Measurements from ENCODE around the gene CRLF3. TPM values are rescaled to one million over a fixed set of nuclear protein-coding genes. Genes with fewer than 3 reads are reported as not detected.

Gene CRLF3
- total and polyA plus RNA-seq, 10 of the 15 experiments (the other 5 are each of a cell fraction or from before 2014, with no cell fraction given), result 10.0 to 39.2 (median 26.7) TPM

DNA sequence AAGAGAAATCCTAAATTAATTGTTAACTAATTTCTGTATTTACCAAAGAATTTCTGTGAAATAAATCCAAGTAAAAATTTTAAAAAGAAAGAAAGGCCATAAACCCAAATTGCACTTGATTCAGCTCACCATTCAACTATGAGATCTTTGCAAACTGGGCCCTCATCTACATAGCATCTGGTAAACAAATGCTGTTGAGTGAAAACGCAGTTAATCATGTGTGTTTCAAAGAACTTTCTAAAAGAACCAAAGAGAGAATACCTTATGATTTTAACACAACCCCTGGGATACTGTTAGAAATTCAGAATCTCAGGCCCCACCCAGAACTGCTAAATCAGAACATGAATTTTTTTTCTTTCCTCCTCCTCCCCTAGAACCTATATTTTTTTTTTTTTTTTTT is 16.6 kb downstream of the CRLF3 start:
- Histone ChIP-seq H3K27ac (ENCODE audit: control insufficient read depth, insufficient read depth) (peak overlapping the region; percentile 78), H3K4me3 (no peak overlapping the region)
- TF ChIP-seq KLF5 (IDR thresholded peaks at IDR 0.05; ENCODE audit: partially characterized antibody) (no peak), POLR2AphosphoS5 (IDR thresholded peaks at IDR 0.05; ENCODE audit: low read length) (no peak), POLR2A (IDR thresholded peaks at IDR 0.05; ENCODE audit: low read depth, low read length) (no peak), NBN (IDR thresholded peaks at IDR 0.05) (no peak), SMAD1 (IDR thresholded peaks at IDR 0.05; ENCODE audit: low read depth, partially characterized antibody) (no peak), MYB (IDR thresholded peaks at IDR 0.05; ENCODE audit: borderline replicate concordance, low read depth, low read length) (no peak), TCF12 (IDR thresholded peaks at IDR 0.05; ENCODE audit: low read depth, low read length) (no peak), IRF4 (IDR thresholded peaks at IDR 0.05; ENCODE audit: low read depth, low read length) (no peak), RAD21 (IDR thresholded peaks at IDR 0.05; ENCODE audit: insufficient read depth, low read depth, low read length) (no peak), NFYA (IDR thresholded peaks at IDR 0.05; ENCODE audit: borderline replicate concordance, low read depth, low read length) (no peak), SMARCA5 (IDR thresholded peaks at IDR 0.05) (no peak), CHD1 (IDR thresholded peaks at IDR 0.05; ENCODE audit: low read depth, low read length) (no peak), SREBF2 (IDR thresholded peaks at IDR 0.05; ENCODE audit: low read length) (no peak), RUNX3 (IDR thresholded peaks at IDR 0.05; ENCODE audit: low read length) (no peak)
- TF ChIP-seq, protein P1, sequence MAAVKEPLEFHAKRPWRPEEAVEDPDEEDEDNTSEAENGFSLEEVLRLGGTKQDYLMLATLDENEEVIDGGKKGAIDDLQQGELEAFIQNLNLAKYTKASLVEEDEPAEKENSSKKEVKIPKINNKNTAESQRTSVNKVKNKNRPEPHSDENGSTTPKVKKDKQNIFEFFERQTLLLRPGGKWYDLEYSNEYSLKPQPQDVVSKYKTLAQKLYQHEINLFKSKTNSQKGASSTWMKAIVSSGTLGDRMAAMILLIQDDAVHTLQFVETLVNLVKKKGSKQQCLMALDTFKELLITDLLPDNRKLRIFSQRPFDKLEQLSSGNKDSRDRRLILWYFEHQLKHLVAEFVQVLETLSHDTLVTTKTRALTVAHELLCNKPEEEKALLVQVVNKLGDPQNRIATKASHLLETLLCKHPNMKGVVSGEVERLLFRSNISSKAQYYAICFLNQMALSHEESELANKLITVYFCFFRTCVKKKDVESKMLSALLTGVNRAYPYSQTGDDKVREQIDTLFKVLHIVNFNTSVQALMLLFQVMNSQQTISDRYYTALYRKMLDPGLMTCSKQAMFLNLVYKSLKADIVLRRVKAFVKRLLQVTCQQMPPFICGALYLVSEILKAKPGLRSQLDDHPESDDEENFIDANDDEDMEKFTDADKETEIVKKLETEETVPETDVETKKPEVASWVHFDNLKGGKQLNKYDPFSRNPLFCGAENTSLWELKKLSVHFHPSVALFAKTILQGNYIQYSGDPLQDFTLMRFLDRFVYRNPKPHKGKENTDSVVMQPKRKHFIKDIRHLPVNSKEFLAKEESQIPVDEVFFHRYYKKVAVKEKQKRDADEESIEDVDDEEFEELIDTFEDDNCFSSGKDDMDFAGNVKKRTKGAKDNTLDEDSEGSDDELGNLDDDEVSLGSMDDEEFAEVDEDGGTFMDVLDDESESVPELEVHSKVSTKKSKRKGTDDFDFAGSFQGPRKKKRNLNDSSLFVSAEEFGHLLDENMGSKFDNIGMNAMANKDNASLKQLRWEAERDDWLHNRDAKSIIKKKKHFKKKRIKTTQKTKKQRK (IDR thresholded peaks at IDR 0.05; ENCODE audit: low read depth, low read length), result no peak
- TF ChIP-seq, protein P2, sequence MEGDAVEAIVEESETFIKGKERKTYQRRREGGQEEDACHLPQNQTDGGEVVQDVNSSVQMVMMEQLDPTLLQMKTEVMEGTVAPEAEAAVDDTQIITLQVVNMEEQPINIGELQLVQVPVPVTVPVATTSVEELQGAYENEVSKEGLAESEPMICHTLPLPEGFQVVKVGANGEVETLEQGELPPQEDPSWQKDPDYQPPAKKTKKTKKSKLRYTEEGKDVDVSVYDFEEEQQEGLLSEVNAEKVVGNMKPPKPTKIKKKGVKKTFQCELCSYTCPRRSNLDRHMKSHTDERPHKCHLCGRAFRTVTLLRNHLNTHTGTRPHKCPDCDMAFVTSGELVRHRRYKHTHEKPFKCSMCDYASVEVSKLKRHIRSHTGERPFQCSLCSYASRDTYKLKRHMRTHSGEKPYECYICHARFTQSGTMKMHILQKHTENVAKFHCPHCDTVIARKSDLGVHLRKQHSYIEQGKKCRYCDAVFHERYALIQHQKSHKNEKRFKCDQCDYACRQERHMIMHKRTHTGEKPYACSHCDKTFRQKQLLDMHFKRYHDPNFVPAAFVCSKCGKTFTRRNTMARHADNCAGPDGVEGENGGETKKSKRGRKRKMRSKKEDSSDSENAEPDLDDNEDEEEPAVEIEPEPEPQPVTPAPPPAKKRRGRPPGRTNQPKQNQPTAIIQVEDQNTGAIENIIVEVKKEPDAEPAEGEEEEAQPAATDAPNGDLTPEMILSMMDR (IDR thresholded peaks at IDR 0.05 in 2 of 3, conservative IDR thresholded peaks at IDR 0.05 in 1 of 3; ENCODE audit: control insufficient read depth in 2 of 3, extremely low read depth in 1 of 3, insufficient read depth in 1 of 3, low read depth in 3 of 3, low read length in 3 of 3), result no peak
- TF ChIP-seq, protein P3, sequence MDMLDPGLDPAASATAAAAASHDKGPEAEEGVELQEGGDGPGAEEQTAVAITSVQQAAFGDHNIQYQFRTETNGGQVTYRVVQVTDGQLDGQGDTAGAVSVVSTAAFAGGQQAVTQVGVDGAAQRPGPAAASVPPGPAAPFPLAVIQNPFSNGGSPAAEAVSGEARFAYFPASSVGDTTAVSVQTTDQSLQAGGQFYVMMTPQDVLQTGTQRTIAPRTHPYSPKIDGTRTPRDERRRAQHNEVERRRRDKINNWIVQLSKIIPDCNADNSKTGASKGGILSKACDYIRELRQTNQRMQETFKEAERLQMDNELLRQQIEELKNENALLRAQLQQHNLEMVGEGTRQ (IDR thresholded peaks at IDR 0.05; ENCODE audit: borderline replicate concordance, low read depth, low read length), result no peak
- TF ChIP-seq, protein P4, sequence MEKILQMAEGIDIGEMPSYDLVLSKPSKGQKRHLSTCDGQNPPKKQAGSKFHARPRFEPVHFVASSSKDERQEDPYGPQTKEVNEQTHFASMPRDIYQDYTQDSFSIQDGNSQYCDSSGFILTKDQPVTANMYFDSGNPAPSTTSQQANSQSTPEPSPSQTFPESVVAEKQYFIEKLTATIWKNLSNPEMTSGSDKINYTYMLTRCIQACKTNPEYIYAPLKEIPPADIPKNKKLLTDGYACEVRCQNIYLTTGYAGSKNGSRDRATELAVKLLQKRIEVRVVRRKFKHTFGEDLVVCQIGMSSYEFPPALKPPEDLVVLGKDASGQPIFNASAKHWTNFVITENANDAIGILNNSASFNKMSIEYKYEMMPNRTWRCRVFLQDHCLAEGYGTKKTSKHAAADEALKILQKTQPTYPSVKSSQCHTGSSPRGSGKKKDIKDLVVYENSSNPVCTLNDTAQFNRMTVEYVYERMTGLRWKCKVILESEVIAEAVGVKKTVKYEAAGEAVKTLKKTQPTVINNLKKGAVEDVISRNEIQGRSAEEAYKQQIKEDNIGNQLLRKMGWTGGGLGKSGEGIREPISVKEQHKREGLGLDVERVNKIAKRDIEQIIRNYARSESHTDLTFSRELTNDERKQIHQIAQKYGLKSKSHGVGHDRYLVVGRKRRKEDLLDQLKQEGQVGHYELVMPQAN (conservative IDR thresholded peaks at IDR 0.05), result no peak

More for the DNA sequence above, 16.6 kb downstream of the CRLF3 start:
- Histone ChIP-seq H3K36me3 (ENCODE audit: control insufficient read depth in 2 of 2, insufficient read depth in 2 of 2, low read length in 1 of 2) (peaks cover 1 to 23% of the 10 kb centered on the region in 2 experiments), H3K27me3 (replicated peaks in 1 of 2; ENCODE audit: control insufficient read depth in 2 of 2, insufficient read depth in 2 of 2, low read length in 1 of 2) (no peaks in the 10 kb centered on the region), H3K4me2 (ENCODE audit: control insufficient read depth, insufficient read depth) (peak overlapping the region; percentile 13), H3K9ac (ENCODE audit: control insufficient read depth, insufficient read depth, low read length) (no peak overlapping the region; the same call in 1 of the 2 replicates), H2AFZ (ENCODE audit: control insufficient read depth, low read depth, low read length) (no peak overlapping the region), H3K79me2 (ENCODE audit: control insufficient read depth, insufficient read depth, low read length) (peaks cover 46% of the 10 kb centered on the region), H3K9me3 (replicated peaks; ENCODE audit: control insufficient read depth, insufficient read depth, low read length) (no peaks in the 10 kb centered on the region; the same call in 2 of the 3 replicates), H4K20me1 (ENCODE audit: control insufficient read depth, insufficient read depth) (no peaks in the 10 kb centered on the region), H3K4me1 (ENCODE audit: control insufficient read depth, insufficient read depth, low read length) (peaks cover 47% of the 10 kb centered on the region)
- ChIA-PET POLR2A (interaction anchor here (0.6 to 3.1 kb wide), 3 partner anchors 13 to 204 kb away, joined by 3 to 32 read pairs (median 4); partner anchors contain the start of gene CRLF3), CTCF (interaction anchor here (9.9 kb wide), 1 partner anchor 16 kb away, joined by 145 read pairs; the partner anchor contains the start of gene CRLF3), RAD21 (ENCODE audit: unreplicated experiment) (interaction anchor here (0.8 to 4.4 kb wide), 2 partner anchors 17 to 437 kb away, joined by 5 to 35 read pairs; partner anchors contain the start of gene CRLF3), SMC1A (ENCODE audit: uncharacterized antibody, unreplicated experiment) (interaction anchor here (0.6 to 6.1 kb wide), 3 partner anchors 13 to 331 kb away, joined by 3 to 43 read pairs (median 30); partner anchors contain the start of genes CRLF3 and GOSR1)
- WGBS (ENCODE audit: insufficient coverage, insufficient replicate concordance, low lambda C conversion rate, missing lambda C conversion rate), result 53% methylated on average over 1 of the region's 1 CpG
- intact Hi-C loops (cut with micrococcal nuclease; ENCODE audit: unreplicated experiment) (loop anchor here (1.0 kb wide), 1 partner anchor 14 kb away; no protein-coding TSS in a partner anchor), in situ Hi-C loops (cut with MboI) (no loop called here)
- DNase-seq (ENCODE audit: low read depth, low spot score), result no peak
- FAIRE-seq, result no peak
- ATAC-seq, result no peak
- BruUV-seq (replicated peaks), result no TSS peak

Data from GM12878 (cell line).